ENCODE data around the gene SMTN.
"Not testable (repeated sequence)": the region's sequence is repeated elsewhere in the genome, so short reads cannot be mapped to it uniquely, and the experiment has no call there.

SMTN gene

DNA sequence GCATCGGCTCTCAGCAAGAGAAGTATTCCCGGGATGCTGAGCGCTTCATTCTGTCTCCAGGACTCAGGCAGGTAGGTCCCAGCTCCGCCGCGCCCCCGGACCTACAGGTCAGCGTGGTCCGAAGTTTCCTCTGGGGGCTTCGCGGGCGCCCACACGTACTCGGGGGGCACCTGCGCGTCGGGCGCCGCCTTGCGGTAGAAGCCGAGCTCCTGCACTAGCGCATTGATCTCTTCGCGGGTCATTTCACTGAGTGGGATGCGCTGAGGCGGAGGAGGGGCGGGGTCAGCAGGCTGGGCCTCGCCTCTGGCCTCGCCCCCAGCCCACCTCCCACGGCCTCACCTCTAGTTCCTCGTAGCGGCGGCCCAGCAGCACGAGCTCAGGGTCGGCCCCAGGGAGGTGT, 23.8 kb downstream of the SMTN start:
- no peak for DNase-seq (ENCODE audit: low read depth)

GRCh38 chr22:31105282-31105929, 24.3 kb downstream of the SMTN start:
- DNase-seq (ENCODE audit: low read depth) = no peak

DNA sequence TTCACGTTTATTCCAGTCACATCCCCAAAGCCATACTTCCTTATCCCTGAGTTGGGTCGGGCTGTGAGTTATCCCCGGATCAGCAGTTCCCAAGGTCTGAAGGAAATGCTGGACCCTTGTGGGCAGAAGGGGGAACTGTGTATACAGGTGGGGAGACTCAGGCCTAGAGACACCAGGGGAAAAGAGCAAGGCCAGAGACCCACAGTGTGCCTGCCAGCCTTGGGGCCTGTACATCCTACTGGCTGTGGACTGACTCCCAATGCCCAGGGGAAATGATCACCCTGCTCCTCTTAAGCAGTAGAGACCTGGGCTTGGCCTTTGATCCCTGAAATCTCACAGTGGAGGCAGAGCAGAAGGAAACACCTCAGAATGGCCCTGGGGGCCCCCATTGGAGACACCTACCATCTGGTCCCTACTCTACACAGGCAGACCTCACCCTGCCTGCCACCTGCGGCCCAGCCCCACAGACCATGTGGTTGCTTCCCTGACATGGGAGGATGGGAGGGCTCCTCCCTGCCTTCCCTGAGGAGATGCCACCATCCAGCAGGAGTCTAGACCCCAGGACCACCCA, 25.0 kb downstream of the SMTN start:
- DNase-seq (ENCODE audit: low read depth) = no peak

DNA sequence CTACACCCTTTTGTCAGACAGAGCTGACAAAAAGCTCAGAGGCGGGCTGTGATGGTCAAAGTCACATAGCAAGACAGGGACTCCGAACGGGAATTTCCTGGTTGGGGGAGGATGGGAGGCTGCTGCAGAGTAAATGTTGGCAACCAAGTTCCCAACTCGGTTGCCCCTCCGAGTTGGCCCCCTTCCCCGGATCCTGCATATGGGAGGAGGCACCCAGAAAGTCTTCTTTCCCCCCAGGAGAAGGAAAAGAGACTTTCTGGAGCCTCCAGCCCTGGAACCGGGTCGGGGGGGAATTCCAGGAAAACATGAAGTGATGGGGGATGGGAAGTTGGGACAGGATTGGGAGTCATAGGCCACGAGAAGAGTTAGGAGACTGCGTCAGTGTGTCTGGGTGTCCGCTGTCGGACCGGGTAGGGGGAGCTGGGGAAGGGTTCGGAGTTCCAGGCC, 25.6 kb downstream of the SMTN start:
- no peak for DNase-seq (ENCODE audit: low read depth)

DNA sequence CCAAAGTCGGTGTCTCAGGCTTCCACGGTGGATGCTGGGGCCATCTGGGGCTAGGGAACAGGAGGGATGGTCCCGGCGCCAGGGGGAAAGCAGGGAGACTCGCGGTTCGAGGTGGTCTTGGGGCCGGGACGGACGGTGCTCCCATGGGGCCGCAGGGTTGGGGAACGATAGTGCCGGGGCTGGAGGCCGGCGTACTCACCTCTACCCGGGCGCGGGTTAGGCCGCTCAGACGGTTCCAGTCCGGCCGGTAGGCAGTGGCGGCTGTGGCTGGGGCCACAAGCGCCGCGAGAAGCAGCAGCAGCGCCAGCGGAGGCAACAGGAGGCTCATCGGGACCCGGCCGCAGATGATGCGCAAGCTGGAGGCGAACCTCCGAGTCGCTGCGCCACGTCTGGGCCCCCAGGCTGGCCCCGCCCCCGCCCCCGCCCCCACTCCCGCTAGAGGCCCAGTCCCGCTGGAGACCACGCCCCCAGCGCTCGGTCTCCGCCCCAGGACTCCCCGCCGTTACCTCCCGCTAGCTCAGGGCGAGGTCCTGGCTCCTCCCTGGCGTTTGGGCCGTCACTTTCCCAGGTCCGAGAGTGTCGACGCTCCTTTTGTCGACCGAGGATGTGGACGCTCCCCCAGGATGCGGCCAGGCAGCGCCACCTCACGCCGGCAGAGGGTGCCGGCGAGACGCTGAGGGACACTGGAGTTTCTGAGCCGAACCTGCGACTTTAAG, 26.2 kb downstream of the SMTN start, which contains the start of gene SELENOM:
Gene SELENOM, minus strand, starts transcription at position 391 of the 716 bp plus-strand sequence. Its CDS starts 63 bp downstream, at position 328.
- DNase-seq (ENCODE audit: low read depth) = peak; percentile 67

- DNase-seq (ENCODE audit: low read depth) = no peak
These were observed 26.7 kb downstream of the SMTN start for GRCh38 chr22:31107894-31108218.

GRCh38 chr22:31112547-31113091, 31.5 kb downstream of the SMTN start:
- DNase-seq (ENCODE audit: low read depth) = not testable (repeated sequence)

DNA sequence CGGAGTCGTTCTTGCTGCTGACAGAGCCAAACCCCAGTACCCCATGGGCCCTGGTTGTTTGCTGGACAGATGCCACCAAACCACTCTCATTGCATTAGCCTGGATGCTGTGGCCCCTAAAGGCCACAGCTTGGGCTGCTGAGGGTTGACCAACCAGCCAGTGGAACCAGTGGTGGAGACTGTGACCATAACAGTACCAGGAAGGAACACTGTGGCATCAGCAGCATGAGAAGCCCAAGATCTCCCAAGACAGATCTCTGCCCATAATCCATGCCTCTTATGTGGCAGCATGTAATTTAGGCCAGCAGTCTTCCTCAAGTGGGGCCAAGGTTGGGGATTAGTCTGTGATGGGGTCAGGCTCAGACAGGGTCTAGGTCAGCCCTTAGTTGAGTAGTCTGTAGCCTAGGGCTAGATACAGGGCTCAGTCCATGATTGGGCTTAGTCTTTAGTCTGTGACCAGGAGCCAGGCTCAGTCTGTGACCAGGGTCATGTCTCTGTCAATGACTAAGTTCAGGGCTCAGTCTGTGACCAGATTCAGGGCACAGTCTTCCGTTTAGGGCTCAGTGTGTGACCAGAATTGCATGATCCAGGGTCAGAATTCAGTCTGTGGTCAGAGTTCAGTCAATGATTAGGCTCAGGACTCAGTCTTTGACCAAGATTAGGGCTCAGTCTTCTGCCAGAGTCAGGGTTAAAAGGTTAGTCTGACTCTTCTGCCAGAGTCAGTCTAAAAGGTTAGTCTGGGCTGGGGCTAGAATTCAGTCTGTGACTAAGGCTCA, 37.1 kb downstream of the SMTN start:
- no peak for DNase-seq (ENCODE audit: low read depth)

DNA sequence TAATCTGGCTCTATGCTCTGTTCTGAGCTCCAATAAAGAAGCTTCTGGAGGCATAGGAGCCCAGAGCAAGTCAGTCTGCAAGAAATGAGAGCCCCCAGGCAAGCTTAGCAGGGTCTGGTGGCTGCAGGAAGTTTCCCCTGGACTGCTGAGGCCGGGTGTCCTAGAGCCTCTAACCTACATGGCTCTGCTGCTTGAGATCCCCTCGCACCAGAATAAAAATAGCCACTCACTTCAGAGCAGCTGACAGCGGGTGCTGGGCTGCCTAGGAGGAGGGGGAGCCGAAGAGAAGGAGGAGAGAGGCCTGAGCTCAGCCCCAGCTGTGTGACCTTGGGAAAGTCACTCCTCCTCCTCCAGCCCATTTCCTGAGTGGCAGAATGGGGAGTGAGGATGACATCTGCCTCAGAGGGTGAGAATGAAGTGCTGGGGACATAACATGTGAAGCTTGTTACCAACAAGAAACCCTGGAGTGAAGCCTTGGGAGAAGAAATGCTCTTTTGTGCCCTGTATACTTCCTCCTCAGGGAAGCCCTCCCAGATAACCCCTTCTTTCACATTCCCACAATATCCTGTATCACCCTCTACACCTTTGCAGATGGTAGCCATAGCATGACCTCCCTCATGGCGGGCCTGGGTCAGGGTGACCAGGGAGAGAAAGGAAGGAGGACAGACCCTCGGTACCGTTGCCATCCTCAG, 38.1 kb downstream of the SMTN start:
- DNase-seq (ENCODE audit: low read depth) = no peak

- no peak for DNase-seq (ENCODE audit: low read depth)
These were observed 39.1 kb downstream of the SMTN start for GRCh38 chr22:31120230-31120629.

GRCh38 chr22:31120642-31121041, 39.5 kb downstream of the SMTN start:
- no peak for DNase-seq (ENCODE audit: low read depth)

GRCh38 chr22:31121403-31121802, 40.3 kb downstream of the SMTN start:
- DNase-seq (ENCODE audit: low read depth) = no peak

- no peak for DNase-seq (ENCODE audit: low read depth)
These were observed 41.0 kb downstream of the SMTN start for GRCh38 chr22:31122196-31122531.

- DNase-seq (ENCODE audit: low read depth) = no peak
These were observed 41.6 kb downstream of the SMTN start, which contains the start of gene INPP5J for GRCh38 chr22:31122532-31123291. Gene INPP5J (plus strand): TSS chr22:31122966. CDS start chr22:31123015, 49 bp downstream.

- DNase-seq (ENCODE audit: low read depth) = no peak
These were observed 42.1 kb downstream of the SMTN start for GRCh38 chr22:31123292-31123602.

DNA sequence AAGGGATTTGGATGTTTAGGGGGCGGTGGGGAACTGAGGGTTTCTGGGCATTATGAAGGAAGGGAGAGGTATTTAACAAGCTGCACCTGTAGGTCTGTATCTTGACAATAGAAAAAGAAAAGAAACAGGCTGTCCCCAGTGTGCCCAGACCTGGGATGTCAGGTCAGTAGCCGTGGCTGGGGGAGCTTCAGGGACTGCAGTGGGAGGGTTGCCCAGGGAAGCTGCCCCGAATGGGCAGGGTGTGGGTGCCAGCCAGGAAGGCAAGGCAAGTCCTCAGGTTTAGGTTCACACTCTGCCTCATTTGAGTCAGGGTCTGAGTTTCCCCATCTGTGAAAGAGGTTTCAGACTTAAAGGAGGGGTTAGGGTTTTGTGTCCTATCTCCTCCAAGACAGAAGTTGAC, 43.2 kb downstream of the SMTN start:
- DNase-seq (ENCODE audit: low read depth) = no peak

DNA sequence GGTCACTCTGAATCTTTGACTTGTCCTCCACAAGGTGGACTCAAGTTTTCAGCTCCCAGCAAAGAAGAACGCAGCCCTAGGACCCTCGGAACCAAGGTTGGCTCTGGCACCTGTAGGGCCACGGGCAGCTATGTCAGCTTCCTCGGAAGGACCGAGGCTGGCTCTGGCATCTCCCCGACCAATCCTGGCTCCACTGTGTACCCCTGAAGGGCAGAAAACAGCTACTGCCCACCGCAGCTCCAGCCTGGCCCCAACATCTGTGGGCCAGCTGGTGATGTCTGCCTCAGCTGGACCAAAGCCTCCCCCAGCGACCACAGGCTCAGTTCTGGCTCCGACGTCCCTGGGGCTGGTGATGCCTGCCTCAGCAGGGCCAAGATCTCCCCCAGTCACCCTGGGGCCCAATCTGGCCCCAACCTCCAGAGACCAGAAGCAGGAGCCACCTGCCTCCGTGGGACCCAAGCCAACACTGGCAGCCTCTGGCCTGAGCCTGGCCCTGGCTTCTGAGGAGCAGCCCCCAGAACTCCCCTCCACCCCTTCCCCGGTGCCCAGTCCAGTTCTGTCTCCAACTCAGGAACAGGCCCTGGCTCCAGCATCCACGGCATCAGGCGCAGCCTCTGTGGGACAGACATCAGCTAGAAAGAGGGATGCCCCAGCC, 43.8 kb downstream of the SMTN start:
- DNase-seq (ENCODE audit: low read depth) = no peak

- no peak for DNase-seq (ENCODE audit: low read depth)
These were observed 44.5 kb downstream of the SMTN start for GRCh38 chr22:31125521-31126117.

- DNase-seq (ENCODE audit: low read depth) = no peak
These were observed 45.2 kb downstream of the SMTN start for GRCh38 chr22:31126128-31126868.

GRCh38 chr22:31126869-31127175, 45.7 kb downstream of the SMTN start:
- no peak for DNase-seq (ENCODE audit: low read depth)

Data from activated gamma-delta T cell treated with anti-CD3 and anti-CD28 coated beads, Interleukin-2, amount 50 U/mL, for 16 hours (primary cell).